Astrocyte of the spinal cord (primary cell): Measurements from ENCODE around the gene TESK2.

Source experiments
- DNase-seq: peaks from one replicate; pipeline ENCODE4 v3.0.0; 2011; ENCODE audit warnings: low read depth, low spot score
- H3K4me3 ChIP-seq: 2 replicates; pipeline ENCODE4 v1.5.1; 2011; ENCODE audit warnings: low read depth, mild to moderate bottlenecking, low read length, moderate library complexity
- in situ Hi-C: cut with HindIII; loops from 2 replicates; pipeline ENCODE4 v1.10.0; 2017; ENCODE audit warnings: low sequenced_read_pairs
- TF ChIP-seq, protein P1 (sequence below): IDR thresholded peaks from 2 replicates; pipeline ENCODE4 v1.5.1; 2012; ENCODE audit warnings: low read depth, mild to moderate bottlenecking, low read length, inconsistent platforms

The TESK2 gene

DNA sequence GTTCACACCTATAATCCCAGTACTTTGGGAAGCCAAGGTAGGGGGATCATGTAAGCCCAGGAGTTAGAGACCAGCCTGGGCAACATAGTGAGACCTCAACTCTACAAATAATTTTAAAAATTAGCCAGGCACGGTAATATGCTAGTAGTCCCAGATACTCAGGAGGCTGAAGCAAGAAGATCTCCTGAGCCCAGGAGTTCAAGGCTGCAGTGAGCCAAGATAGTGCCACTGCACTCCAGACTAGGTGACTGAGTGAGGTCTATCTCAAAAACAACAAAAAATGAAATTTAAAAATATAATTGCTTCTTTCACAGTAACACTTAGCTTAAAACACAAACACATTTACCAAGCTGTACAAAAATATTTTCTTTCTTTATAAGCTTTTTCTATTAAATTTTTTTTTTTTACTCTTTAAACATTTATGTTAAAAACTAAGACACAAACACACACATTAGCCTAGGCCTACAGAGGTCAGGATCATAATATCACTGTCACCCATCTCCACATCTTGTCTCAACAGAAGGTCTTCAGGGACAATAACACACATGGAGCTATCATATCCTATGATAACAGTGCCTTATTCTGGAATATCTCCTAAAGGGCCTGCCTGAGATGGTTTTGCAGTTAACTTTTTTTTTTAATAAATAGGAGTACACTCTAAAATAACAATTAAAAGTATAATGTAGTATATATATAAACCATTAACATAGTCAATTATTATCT is 43.9 kb downstream of the TESK2 start:
- in situ Hi-C loops: no loop called here
- H3K4me3 ChIP-seq: no peak overlapping the region
- no peak for DNase-seq
- TF ChIP-seq, protein P1, sequence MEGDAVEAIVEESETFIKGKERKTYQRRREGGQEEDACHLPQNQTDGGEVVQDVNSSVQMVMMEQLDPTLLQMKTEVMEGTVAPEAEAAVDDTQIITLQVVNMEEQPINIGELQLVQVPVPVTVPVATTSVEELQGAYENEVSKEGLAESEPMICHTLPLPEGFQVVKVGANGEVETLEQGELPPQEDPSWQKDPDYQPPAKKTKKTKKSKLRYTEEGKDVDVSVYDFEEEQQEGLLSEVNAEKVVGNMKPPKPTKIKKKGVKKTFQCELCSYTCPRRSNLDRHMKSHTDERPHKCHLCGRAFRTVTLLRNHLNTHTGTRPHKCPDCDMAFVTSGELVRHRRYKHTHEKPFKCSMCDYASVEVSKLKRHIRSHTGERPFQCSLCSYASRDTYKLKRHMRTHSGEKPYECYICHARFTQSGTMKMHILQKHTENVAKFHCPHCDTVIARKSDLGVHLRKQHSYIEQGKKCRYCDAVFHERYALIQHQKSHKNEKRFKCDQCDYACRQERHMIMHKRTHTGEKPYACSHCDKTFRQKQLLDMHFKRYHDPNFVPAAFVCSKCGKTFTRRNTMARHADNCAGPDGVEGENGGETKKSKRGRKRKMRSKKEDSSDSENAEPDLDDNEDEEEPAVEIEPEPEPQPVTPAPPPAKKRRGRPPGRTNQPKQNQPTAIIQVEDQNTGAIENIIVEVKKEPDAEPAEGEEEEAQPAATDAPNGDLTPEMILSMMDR: no peak

DNA sequence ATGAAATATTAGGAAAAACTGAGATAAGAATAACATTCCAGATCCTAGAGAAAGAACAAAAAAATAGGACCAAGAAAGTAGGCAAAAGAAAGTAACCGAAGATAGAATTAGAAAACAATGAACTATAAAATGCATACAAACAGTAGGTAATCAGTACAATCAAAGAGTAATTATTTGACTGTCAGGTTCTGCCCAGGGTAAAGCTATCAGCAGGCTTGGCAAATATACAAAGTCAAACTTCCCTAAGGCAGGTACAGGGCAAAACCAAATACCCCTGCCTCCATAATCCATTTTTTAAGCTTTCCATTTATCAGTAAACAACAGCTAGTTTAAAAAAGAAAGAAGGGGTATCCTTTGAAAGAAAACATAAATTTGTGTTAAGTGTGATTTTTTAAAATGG is 44.4 kb downstream of the TESK2 start:
- no peak overlapping the region for H3K4me3 ChIP-seq
- DNase-seq: no peak
- in situ Hi-C loops: no loop called here
- TF ChIP-seq, protein P1: no peak

DNA sequence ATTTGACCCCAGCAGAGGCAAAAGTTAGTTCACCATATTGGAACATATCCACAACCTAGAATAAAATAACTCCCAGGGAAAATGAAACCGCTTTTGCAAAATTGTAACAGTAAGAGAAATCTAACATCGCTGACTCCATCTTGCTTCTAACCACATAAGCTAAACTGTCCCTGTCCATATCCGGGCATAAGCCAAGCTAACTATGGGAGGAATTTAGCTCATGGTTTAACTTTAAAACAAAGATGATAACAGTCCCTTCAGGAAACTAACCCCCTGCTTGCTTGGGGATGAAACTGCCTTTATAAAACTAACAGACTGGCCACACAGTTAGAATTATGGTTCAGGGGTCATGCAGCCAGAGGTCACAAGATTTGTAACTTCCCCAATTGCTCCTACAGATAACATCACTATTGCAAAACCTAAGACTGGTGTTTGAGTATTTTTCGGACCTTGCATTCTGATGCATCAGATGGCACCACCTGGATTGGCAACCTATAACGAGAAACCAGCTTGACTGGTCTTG is 46.3 kb downstream of the TESK2 start:
- in situ Hi-C loops: no loop called here
- TF ChIP-seq, protein P1: no peak
- DNase-seq: no peak
- H3K4me3 ChIP-seq: no peak overlapping the region

DNA sequence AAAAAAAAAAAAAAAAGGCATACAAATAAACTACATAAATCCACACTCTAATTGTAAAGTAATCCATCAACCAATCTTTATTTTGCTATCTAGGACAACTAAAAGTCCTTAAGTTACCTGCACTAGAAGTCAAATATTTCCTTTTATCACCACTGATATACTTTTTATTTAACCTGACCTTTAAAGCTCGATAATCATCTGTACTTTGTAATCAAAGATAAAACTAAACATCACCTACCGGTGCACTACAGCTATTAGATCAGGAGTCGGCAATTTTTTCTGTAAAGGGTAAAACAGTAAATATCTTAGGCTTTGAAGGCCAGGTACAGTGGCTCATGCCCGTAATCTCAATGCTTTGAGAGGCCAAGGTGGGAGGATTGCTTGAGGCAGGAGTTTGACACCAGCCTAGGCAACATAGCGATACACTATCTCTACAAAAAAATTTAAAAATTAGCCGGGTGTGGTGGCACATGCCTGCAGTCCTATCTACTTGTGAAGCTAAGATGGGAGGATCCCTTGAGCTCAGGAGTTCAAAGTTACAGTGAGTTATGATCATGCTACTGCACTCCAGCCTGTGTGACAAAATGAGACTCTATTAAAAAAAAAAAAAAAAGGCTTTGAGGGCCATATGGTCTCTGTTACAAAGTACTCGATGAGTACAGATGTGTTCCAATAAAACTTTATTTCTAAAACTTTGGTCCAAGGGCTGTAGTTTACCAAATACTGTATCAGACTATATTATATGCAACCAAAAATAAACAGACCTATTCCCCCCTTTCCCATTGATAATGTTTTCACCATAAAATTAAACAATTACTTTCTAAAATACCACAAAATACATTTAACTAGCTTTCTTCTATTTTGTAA is 47.1 kb downstream of the TESK2 start:
- in situ Hi-C loops: no loop called here
- no peak for DNase-seq
- no peak overlapping the region for H3K4me3 ChIP-seq
- TF ChIP-seq, protein P1: no peak

DNA sequence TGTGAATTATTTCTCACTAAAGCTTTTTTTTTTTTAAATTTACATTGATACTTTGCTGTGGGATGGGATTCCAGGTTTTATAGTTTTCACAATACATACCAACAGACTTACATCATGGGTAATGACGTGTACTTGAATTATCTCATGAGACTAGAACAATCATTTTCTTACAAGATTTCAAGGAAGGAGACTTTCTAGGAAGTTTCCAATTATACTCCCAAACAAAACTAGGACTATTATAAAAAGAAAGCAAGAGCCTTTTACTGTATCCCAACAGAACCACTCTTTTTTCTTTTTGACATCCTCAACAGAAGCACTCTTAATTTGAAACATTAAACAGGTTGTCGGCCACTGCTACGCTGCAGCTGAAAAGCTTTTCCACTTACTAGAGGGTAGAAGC is 48.7 kb downstream of the TESK2 start:
- DNase-seq: peak; percentile 63
- TF ChIP-seq, protein P1: no peak
- in situ Hi-C loops: no loop called here

DNA sequence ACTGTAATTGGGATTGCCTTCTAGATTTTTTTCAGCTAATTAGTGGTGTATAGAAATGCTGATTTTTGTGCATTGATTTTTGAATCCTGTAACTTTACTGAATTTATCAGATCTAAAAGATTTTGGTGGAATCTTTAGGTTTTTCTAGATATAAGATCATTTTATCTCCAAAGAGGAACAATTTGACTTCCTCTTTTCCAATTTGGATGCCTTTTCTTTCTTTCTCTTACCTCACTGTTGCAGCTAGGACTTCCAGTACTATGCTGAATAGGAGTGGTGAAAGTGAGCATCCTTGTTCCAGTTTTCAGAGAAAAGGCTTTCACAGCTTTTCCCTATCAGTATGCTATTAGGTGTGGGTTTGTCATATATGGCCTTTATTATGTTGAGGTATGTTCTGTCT is 53.6 kb downstream of the TESK2 start:
- no peak overlapping the region for H3K4me3 ChIP-seq
- TF ChIP-seq, protein P1: no peak
- in situ Hi-C loops: no loop called here
- no peak for DNase-seq

More for the DNA sequence above, 48.7 kb downstream of the TESK2 start:
- no peak overlapping the region for H3K4me3 ChIP-seq
